ENCODE measurements around the gene NAT16. TPM values are rescaled to one million over a fixed set of nuclear protein-coding genes. Genes with fewer than 3 reads are reported as not detected.

The NAT16 gene
- total and polyA plus RNA-seq, 2 of the 8 experiments (the other 6 are each of a cell fraction or from before 2014, with no cell fraction given) = 0.26 to 0.84 TPM

GRCh38 chr7:101180130-101180755 is at the start of gene NAT16 (continued):
- no peak for TF ChIP-seq NANOG (IDR thresholded peaks at IDR 0.05; ENCODE audit: insufficient read depth, low read depth, low read length, poor library complexity, severe bottlenecking)
- no peak for TF ChIP-seq RBBP5 (IDR thresholded peaks at IDR 0.05; ENCODE audit: borderline replicate concordance, low read depth, low read length)
- TF ChIP-seq MAX (IDR thresholded peaks at IDR 0.05) = peak; percentile 87
- no peak for TF ChIP-seq JUN (IDR thresholded peaks at IDR 0.05; ENCODE audit: low read depth, low read length)

Measured in H1 (cell line).